HG03565 (cell line): ENCODE measurements around the gene TECPR1.

Experiments used
- ATAC-seq: cut with Tn5 transposase; IDR thresholded peaks from one replicate; pipeline ENCODE4 v1.9.1; 2021; ENCODE audit warnings: mild to moderate bottlenecking, moderate library complexity; ENCODE audit not compliant: unreplicated experiment

TECPR1 gene

DNA sequence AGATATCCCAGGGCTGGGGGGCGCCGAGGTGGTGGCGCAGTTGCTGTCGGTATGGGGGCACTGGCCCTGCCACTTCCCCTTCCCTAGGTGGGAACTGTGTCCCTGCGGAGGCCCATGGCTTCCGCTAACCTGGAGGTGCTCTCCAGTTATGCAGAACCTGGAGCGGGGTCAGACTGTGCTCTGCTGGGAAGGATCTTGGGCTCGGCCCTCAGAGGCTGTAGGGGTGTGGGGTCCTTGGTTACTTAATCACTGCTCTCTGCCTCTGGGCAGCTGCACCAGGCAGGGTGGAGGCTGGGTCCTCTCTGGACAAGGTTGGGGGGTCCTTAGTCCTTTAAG, 31.8 kb upstream of the TECPR1 start:
- ATAC-seq = no peak

DNA sequence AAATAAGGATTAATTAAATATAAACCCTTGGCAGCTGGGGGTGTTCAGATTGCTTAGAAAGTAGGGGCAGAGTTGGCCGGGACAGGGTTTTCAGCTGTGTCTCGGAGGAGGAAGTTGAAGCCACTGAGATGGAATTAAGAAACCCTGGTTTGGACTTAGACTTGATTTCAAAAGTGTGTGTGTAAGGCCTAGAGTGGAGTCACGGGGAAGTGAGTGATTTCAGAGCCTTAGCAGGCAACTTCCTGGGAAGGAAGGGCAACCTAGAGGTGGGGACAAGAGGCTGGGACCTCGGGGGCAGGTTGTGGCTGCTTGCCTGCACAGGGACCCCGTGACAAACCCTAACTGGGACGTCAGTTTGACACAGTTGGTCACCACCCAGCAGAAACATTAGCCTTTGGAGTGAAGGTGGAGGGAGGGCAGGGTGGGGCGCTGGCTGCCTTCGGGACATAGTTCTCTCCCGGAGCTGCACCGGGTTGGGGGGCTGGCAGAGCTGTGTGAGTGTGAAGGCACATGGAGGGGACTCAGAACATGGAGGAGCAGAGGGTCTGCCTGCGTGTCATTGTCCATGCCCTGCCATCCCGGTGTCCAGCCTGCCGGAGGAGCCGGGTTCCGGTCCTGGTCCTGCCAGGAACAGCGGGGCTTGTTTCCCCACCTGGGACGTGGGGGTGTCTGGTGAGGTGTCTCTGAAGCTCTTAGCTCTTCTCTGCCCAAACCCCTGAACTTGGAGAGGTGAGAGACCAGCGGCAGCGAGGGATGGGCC, 31.3 kb upstream of the TECPR1 start:
- ATAC-seq = no peak

DNA sequence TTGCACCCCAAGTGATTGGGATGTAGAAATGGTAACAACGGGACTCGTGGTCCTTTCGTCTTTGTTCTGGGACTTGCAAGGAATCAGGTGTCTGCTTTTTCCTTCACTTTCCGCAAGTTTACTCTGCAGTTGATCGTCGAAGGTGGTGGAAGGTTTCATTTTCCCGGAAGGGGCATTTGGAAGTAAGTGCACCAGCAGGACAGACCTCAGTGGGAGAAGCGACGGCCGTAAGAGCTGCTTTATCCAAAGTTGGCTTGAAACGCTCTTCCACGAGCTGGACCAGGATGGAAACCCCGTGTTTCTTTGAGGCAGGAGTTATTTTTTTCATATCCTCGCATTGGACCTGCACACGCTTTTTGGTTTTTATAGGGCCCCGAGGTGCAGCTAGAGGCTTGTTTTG, 30.7 kb upstream of the TECPR1 start:
- no peak for ATAC-seq

DNA sequence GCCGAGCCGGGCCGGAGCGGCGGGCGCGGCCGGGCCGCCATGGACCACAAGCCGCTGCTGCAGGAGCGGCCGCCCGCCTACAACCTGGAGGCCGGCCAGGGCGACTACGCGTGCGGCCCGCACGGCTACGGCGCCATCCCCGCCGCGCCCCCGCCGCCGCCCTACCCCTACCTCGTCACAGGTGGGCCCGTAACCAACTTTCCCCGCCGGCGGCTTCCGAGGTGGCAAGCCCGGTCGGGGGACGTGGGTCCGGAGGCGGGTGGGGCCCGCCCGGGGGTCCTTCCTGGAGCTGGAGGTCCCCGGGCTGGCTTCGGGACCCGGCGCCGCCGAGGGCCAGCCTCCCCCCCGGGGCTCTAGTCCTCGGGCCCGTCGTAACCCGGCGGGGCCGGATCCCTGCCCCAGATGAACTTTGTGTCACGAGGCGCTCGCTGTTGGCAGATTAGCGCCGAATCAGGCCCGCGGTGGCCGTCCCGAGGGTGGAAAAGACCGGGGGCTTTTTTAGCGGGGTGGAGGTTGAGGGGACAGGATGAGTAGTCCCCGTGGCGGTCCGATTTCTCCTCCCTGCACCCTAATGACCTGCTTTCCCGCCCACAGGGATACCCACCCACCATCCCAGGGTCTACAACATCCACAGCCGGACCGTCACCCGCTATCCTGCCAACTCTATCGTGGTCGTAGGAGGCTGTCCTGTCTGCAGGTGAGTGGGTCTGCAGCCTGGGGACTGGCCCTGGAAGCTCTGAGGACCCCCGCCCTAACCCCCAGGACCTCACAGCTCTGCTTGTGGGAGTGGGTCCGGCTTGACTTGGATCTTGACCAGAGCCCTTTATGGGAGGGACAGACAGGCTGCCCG, 29.9 kb upstream of the TECPR1 start:
- peak; percentile 43 for ATAC-seq

DNA sequence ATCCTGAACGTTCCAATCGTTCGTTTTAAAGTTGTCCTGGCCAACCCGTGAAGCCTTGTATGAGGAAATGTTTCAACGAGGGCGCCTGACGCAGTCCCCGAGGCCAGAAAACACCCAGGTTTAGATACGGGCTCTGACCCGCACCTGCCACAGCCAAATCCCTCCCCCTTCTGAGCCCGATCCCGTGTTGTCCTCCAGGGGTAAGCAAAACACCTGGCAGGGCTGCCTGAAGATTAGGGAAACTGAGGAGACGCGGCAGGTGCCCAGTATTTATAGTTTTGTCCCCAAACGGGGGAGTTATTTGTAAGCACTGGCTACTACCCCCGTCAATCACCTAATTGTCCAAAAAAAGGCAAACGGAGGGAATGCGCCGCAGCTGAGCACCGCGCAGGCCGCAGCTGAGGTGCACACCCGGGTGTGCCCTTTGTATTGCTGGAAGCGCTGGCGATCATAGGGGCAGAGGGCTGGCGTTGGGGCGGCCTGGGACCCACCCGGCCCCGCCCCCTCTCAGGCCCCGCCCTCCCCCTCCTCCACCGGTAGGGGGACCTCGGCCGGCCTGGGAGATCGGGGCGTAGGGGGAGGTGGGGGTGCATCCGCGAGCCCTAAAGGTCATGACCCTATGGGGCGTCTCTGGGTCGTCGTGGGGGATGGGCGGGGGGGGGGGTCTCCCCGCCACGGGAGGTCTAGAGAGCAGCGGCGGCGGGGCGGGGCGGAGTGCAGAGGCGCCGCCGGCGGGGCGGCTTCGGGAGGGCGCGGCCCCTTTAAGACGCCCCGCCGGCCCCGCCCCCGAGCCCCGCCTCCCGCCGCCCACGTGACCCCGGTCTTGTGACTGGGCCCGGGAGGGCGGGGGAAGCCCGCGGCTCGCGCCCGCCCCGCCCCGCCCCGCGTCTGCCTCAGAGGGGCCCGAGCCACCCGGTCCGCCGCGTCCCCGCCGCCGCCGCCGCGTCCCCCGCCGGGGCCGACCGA, 29.0 kb upstream of the TECPR1 start, which contains the start of gene BRI3:
Gene BRI3, plus strand, starts transcription at position 896 of the 966 bp plus-strand sequence. CDS start 110 bp downstream, outside the sequence.
- peak; percentile 48 for ATAC-seq

DNA sequence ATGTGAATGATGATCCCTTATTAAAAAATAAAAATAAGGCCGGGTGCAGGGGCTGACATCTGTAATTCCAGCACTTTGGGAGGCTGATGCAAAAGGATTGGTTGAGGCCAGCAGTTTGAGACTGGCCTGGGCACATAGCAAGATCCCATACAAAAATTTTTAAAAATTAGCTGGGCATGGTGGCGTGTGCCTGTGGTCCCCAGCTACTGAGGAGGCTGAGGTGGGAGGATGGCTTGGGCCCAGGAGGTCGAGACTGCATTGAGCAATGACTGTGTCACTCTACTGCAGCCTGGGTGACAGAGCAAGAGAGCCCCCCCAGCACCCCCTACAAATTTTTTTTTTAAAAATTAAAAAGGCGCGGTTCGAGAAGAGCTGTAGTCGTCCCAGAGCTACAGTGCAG, 28.3 kb upstream of the TECPR1 start:
- no peak for ATAC-seq

DNA sequence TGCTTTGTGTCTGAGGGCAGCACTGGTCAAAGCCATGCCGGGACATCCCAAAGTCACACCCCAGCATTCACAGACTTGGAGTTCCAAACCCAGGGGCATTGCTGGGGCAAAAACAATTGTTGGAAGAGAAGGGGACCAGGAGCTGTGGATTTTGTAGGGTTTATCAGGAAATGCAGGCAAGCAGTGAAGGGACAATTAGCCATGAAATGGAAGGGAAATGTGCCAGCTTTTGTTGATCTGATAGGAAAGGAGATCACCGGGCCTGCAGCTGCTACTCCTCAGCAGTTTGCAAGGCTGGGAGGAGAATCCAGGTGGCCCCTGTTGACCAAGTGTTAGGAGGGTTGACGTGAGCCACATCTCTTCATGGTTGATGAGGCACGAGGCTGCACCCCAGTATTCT, 26.9 kb upstream of the TECPR1 start:
- ATAC-seq = no peak

DNA sequence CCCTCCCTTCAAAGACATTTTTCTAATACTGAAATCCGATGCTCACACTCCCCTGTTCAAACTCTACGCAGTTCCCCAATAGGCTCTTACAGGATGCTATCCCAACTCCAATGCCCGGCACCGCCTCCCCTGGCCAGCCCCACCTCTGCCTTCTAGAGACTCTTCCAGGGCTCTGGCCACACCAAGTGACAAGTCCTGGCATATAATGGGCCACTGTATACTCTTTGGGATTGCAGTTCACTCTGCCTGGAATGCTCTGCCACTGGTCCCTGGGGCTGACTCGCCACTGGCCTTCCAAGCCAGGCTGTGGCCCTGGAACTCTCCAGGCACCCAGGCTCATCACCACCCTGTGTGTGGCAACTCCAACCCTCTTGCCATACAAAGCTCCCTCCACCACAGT, 26.4 kb upstream of the TECPR1 start:
- no peak for ATAC-seq

DNA sequence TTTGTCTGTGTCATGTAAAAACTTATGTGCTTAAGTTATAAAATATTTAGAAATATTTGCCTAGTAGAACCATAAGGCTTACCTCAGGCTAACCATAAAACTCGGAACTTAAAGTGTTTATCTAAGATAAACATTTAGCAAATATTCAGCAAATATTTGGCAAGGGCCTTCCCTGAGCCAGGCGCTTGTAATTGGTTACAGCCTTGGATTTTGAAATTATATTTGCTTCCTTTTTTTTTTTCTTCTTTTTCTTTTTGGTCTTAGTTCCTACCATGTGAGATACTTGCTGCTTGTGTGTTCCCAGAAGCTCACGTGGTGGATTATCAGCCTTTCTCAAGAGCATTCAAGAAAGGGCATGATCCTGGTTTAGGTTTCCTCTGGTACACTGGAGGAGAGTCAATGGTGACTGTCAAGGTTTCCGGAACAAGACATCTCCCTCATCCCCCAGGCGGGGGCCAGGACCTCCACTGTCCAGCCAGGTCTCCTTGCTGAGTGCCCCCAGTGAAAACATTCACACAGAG, 24.3 kb upstream of the TECPR1 start:
- no peak for ATAC-seq

DNA sequence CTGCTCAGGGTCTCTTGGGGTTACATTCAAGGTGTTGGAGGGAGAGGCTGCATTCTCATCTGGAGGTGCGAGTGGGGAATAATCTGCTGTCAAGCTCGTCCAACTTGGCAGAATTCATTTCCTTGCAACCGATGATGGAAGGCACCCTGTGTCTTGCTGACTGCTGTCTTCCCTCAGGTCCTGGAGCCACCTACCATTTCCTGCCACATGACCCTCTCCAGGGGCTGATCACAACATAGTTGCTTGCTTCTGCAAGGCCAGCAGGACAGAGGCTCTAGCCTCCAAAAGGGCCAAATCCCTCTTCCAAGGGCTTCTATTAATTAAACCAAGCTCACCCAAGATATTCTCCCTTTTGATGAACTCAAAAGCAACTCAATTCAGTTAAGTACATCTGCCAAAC, 15.3 kb upstream of the TECPR1 start:
- no peak for ATAC-seq

DNA sequence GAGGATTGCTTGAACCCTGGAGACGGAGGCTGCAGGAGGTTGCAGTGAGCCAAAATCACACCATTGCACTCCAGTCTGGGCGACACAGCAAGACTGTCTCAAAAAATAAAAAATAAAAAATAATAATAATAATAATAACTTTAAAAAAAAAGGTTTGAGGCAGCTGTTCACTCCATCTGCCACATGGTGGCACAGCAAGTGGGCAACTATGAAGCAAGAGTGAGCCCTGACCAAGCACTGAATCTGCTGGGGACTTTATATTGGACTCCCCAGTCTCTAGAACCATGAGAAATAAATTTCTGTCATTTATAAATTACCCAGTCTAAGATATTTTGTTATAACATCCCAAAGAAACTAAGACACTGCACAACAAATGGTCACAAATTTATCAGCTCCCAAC, 14.8 kb upstream of the TECPR1 start:
- ATAC-seq = no peak

DNA sequence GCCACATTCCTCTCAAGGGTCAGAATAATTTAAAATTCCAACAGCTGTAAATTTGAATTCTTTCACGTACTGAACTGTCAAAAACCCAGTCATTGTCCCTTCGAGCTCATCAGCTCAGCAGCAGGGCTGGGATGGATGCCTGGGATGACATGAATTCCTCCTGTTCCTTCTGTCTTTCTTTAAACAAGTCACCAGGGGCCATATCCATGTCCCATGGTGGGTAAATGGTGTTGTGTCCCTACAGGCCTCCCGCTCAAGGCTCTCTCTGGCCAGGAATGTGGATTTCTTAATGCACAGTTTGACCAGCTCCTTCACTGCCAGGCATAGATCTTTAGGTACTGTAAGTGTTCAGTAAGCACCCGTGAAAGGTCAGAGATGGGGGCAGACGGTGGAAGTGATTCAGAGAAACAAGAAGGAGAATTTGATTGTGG, 13.8 kb upstream of the TECPR1 start:
- ATAC-seq = no peak

DNA sequence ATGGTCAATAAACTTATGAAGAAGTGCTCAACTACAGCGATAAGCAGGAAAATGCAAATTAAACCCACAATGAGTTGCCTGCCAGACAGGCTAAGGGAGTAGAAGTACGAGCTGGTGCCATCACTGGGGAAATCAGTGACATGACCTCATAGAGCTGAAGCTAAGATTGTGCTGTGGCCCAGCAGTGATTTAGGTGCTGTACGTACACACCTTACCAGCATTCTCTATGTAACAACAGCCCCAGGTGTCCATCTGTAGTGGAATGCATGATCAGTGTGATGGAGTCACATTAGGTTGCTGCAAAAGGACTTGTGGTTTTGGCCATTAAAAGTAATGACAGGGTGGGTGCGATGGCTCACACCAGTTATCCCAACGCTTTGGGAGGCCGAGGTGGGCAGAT, 5.7 kb upstream of the TECPR1 start:
- no peak for ATAC-seq

DNA sequence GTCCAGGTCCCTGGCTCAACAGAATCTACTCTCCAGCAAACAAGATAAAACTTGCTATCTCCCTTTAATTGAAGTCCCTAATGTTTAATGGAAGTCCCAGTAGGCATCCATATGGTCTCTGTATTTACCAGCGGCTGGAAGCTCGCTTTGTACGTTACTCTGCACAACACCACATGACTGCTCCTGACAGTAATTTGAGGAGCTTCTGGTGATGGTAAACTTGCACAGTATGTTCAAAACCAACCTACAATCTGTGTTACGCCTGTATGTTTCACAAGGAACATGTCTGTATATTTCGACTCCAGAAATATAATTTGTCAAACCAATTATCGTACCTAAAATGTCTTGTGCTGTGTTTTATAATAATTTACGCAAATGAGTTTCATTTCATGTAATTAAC, 4.4 kb upstream of the TECPR1 start:
- ATAC-seq = no peak

DNA sequence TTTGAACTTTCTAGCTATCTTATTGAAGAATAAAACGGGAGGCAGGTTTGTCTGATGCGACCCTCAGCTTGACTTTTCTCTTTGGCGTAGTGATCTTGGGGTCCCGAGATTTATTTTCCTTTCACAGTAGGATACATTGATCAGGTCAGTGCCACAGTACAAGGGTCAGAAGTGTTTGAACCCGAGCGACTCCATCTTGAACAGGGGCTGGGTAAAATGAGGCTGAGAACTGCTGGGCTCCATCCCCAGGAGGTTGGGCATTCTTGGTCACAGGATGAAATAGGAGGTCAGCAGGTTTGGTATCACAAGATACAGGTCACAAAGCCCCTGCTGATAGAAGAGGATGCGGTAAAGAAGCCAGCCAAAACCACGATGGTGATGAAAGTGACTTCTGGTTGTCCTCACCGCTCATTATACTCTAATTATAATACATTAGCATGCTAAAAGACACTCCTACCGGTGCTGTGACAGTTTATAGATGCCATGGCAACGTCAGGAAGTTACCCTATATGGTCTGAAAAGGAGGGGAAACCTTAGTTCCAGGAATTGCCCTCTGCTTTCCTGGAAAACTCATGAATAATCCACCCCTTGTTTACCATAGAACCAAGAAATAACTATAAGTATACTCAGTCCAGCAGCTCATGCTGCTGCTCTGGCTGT, 3.0 kb upstream of the TECPR1 start:
- no peak for ATAC-seq

DNA sequence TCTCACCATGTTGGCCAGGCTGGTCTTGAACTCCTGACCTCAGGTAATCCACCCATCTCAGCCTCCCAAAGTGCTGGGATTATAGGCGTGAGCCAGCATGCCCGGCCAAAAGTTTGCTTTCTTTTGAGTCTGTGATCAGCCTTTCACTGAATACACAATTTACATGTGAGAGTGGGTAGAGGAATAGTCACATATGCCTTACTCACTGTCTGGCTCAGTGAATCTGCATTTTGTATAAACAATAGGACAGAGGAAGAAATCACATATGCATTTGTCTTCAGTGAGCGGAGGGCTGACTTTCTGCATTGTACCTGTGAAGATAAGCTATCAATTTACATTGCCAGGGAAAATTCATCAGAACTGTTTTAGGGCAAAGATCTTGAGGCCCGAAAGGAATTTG, 2.5 kb upstream of the TECPR1 start:
- no peak for ATAC-seq

DNA sequence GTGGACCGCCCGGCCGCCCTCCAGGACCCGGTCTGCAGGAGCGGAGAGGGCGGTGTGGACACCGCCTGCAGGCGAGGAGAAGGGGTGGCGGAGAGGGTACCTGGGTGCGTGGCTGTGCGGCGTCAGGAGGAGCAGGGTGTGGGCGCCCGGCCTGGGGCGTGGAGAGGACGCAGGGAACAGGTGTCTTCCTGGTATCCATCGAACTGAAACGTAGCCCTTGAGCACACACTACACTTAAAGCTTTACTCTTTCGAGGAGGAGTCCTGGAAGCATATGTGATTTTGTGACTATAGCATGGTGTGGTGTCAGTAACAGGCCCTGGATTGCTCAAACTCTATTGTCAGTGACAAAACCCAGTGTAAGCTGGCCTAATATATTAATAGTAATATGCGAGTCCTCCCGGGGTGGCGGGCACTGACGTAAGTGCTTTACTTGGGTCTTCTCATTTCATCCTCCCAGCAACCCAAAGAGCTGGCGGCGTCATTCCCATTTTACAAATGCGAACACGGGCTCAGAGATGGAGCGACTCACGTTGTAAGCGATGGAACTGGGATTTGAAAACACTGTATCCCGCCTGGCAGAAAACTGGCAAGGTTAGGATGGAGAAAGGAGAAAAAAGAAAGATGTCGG, 508 bp upstream of the TECPR1 start:
- no peak for ATAC-seq

DNA sequence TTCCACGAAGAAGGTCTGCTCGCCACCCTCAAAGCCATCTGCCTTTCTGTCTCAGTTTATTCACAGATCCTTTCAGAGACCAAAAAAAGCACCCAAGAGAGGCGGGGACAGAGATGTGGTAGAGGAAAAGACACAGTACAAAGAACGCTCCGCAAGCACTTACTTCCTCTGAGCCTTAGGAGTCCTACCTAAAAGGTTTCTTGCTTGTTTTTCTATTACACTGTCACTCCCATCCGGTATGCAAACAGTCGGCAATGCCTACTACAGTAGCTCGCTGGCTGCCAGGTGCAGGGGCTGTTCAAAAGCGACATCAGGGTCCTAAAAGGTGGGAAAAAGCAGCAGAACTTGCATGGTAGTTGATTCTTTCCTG, 816 bp downstream of the TECPR1 start:
- ATAC-seq = peak; percentile 24

DNA sequence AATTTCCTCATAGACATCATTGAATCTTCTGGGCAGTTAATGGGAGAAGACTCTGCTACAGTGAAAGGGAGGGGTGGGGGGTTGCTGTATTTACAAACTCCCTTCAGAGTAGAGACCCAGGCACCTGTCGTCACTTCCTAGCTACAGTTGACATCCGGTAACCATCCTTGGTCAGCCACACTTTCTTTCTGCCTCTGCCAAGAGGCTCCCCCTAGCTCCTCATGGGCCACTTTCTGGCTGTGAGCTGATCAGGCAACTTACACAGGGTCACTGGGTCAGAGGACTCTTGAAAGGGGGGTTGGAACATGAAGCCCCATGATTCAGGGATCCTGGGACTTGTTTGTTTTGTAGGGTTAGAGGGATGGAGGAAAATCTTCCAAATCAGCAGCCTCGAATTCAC, 1.2 kb downstream of the TECPR1 start:
- no peak for ATAC-seq

DNA sequence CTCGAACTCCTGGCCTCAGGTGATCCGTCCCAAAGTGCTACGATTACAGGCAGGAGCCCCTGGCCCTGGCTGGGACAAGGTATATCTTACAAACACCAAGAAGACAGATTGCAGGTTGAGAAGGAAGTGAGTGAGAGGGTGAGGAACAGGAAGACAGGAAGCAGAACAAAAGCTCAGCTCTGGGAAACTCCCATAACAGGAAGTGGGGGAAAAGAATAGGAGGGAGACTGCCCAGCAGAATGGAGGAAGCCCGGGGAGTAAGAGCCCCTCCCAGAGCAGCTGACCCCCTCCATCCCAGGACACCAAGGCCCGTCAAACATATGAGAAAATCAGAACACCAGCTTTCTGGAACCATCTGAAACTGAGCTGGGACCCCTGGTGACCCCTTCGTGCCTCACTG, 2.9 kb downstream of the TECPR1 start:
- ATAC-seq = no peak
